Esophagus (tissue), 2 donors: ENCODE measurements around the gene UBXN7. TPM values are rescaled to one million over a fixed set of nuclear protein-coding genes. Genes with fewer than 3 reads are reported as not detected.
"Not testable (repeated sequence)": the region's sequence is repeated elsewhere in the genome, so short reads cannot be mapped to it uniquely, and the experiment has no call there.

Experiments
- H3K27ac ChIP-seq, 2 donors: one replicate each; pipeline ENCODE4 v1.5.1; 2013; ENCODE audit warnings: low read depth in 2 of 2, mild to moderate bottlenecking in 2 of 2, inconsistent platforms in 1 of 2, low read length in 1 of 2, moderate library complexity in 1 of 2
- H3K27me3 ChIP-seq, 2 donors: one replicate each; pipeline ENCODE4 v1.6.1; 2013; ENCODE audit warnings: low read length in 2 of 2, control low read depth in 1 of 2, mild to moderate bottlenecking in 1 of 2; ENCODE audit not compliant: insufficient read depth in 2 of 2, control insufficient read depth in 1 of 2
- H3K36me3 ChIP-seq, 2 donors: one replicate each; pipeline ENCODE4 v1.6.1; 2013; ENCODE audit warnings: low read length in 1 of 2; ENCODE audit not compliant: control insufficient read depth in 2 of 2, insufficient read depth in 2 of 2
- H3K4me1 ChIP-seq, 2 donors: one replicate each; pipeline ENCODE4 v1.6.1; 2013; ENCODE audit warnings: low read length in 1 of 2; ENCODE audit not compliant: control insufficient read depth in 2 of 2, insufficient read depth in 2 of 2
- H3K4me3 ChIP-seq, 2 donors: one replicate each; pipeline ENCODE4 v1.5.1; 2013; ENCODE audit warnings: low read length in 2 of 2, mild to moderate bottlenecking in 2 of 2, low read depth in 1 of 2, moderate library complexity in 1 of 2
- H3K9me3 ChIP-seq, 2 donors: one replicate each; pipeline ENCODE4 v1.6.1; 2013; ENCODE audit warnings: mild to moderate bottlenecking in 2 of 2, low read depth in 1 of 2, low read length in 1 of 2, moderate library complexity in 1 of 2; ENCODE audit not compliant: control insufficient read depth in 2 of 2, insufficient read depth in 1 of 2
- WGBS, 2 donors: extraction: QIAGEN DNeasy Blood & Tissue Kit; methylation state at CpG; one replicate each; pipeline ENCODE4 v1.1.7; 2013; 5-methylcytosine and 5-hydroxymethylcytosine counted together
- polyA plus RNA-seq, 2 donors: library from polyadenylated mRNA; stranded (reverse); fragments of 200-250 nt; gene quantifications; one replicate each; pipeline ENCODE4 v1.2.3, GENCODE V29; 2013
- donor health status: healthy with polysubstance abuse.
- donor health status: Bipolar disorder and iron deficiency.

UBXN7 gene
- polyA plus RNA-seq, 2 donors: 3.8 to 10.2 TPM

DNA sequence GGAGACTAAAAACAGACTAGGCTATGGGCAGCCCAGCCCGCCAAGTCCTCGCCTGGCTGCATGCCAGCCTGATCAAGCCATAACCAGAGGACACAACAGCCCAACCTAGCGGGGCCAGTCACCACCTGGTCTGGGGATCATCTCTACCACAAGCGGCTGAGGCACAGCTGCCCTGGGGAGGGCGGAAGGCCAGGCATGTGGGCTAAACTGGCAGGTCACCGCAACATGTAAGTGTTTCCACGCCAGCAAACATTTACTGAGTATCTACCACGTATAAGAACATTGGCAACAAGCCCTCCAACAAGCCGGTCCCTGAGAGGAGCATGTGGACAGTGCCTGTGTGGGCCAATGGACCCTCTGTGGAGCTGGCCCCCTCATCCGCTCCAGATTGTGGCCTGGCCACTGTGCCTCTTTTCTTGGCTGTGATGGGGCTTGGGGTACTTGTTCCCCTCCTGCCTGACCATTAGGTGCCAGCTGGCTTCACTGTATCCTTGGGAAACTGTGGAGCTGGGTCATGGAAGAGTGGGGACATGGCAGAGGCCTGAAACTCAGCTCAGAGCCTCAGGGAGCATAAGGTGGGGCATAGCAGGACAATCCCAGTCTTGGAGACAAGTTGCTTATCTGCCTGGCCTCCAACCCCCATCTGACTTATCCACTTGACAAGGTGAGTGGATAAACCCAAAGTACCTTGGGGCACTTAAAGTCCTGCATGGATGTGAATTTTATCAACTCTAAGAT lies 9.0 kb downstream of the UBXN7 start:
- H3K27me3 ChIP-seq: no peaks in the 10 kb centered on the region
- no peaks in the 10 kb centered on the region for H3K36me3 ChIP-seq
- H3K4me1 ChIP-seq: peaks cover 4 to 7% of the 10 kb centered on the region in 2 donors
- H3K27ac ChIP-seq: peak overlapping the region in 1 of 2 donors; percentile 26
- no peaks in the 10 kb centered on the region for H3K9me3 ChIP-seq
- H3K4me3 ChIP-seq: no peak overlapping the region
- 65 to 68% methylated on average over 10 of the region's 10 CpGs for WGBS, 2 donors

DNA sequence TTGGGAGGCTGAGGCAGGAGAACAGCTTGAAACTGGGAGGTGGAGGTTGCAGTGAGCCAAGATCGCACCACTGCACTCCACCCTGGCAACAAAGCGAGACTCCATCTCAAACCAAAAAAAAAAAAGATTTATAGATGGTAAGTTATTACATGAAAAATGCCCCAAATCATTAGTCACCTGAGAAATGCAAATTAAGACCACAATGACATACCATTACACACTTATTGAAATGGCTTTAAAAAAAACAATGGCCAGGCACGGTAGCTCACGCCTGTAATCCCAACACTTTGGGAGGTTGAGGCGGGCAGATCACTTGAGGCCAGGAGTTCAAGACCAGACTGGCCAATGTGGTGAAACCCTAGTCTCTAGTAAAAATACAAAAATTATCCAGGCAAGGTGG lies 10.6 kb downstream of the UBXN7 start:
- WGBS, 2 donors: 87 to 88% methylated on average over 5 of the region's 5 CpGs
- not testable (repeated sequence) for H3K4me1 ChIP-seq, H3K9me3 ChIP-seq, H3K4me3 ChIP-seq, H3K27me3 ChIP-seq, H3K27ac ChIP-seq, H3K36me3 ChIP-seq

DNA sequence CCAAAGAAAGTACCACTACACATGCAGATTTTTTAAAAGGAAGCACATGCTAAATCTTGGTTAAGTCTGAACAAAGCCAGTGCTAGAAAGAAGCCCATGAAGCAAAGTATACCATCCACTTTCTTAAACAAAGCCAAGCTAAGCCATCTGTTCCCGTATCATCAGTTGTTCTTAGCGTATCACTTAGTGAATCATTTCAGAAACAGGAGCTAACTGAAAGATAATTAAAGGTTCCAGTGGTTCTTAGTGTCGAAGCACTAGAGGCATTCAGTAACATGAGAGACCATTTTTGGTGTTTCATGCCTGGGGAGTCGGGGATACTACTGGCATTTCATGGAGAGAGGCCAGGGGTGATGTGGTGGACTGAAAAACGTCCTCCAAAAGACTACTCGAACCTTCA lies 12.8 kb downstream of the UBXN7 start:
- H3K4me3 ChIP-seq: no peak overlapping the region
- H3K9me3 ChIP-seq: no peaks in the 10 kb centered on the region
- no peak overlapping the region for H3K27ac ChIP-seq
- no peaks in the 10 kb centered on the region for H3K36me3 ChIP-seq
- peaks cover 4 to 9% of the 10 kb centered on the region in 2 donors for H3K4me1 ChIP-seq
- WGBS, 2 donors: 86 to 88% methylated on average over 6 of the region's 6 CpGs
- no peaks in the 10 kb centered on the region for H3K27me3 ChIP-seq

DNA sequence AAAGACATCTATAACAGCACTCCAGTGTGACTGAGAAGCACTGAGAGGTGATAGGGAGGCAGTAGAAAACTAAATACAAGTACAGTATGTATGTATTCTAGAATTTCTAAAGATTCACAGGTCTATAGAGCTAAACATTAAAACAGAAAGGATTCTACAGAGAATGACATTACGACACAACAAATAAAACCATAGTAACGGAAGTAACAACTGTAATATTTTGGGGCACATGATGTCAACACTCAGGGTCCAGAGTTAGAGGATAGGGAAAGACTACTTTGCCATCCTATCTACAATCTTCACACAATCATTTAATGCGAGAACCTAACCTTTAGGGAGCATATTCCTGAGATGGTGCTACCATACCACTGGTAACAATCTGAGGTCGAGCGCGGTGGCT lies 13.6 kb downstream of the UBXN7 start:
- WGBS, 2 donors: 93 to 94% methylated on average over 6 of the region's 6 CpGs
- H3K27me3 ChIP-seq: no peaks in the 10 kb centered on the region
- H3K4me1 ChIP-seq: peaks cover 4 to 9% of the 10 kb centered on the region in 2 donors
- H3K4me3 ChIP-seq: no peak overlapping the region
- H3K36me3 ChIP-seq: no peaks in the 10 kb centered on the region
- no peaks in the 10 kb centered on the region for H3K9me3 ChIP-seq
- H3K27ac ChIP-seq: no peak overlapping the region

DNA sequence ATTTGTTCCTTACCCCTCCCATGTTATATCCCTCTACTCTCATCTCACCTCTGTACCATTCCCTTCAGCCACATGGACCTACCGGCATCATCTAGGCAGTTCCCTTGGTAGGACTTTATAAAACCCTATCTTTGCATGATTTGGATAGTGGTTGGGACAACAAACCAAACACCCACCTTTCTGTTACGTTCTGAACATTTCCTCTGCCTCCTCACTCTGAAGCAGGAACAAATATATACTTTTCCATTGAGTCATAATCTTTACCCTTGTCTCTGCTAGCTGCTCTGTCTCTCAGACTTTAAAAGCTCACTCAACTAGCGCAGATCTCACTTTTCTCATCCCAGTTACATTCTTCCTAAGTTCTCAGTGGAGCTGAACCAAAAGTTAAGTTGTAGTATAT lies 17.8 kb downstream of the UBXN7 start:
- H3K4me1 ChIP-seq: peaks cover 0 to 2% of the 10 kb centered on the region in 2 donors
- H3K9me3 ChIP-seq: no peaks in the 10 kb centered on the region
- H3K4me3 ChIP-seq: no peak overlapping the region
- no peaks in the 10 kb centered on the region for H3K36me3 ChIP-seq
- H3K27me3 ChIP-seq: no peaks in the 10 kb centered on the region
- 79% methylated on average over 3 of the region's 3 CpGs for WGBS, 2 donors
- no peak overlapping the region for H3K27ac ChIP-seq

DNA sequence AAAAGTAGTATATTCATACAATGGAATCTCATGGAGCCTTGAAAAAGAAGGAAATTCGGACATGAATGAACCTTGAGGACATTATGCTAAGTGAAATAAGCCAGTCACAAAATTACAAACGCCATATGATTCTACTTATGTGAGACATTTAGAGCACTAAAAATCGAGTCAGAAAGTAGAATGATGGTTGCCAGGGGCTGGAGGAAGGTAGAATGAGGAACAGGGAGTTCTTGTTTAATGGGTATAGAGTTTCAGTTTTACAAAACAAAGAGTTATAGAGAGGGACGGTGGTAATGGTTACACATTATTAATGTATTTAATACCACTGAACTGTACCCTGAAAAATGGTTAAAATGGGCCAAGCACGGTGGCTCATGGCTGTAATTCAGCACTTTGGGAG lies 19.5 kb downstream of the UBXN7 start:
- Histone ChIP-seq H3K27me3 (no peaks in the 10 kb centered on the region), H3K4me3 (no peak overlapping the region), H3K36me3 (no peaks in the 10 kb centered on the region), H3K27ac (no peak overlapping the region), H3K4me1 (no peaks in the 10 kb centered on the region), H3K9me3 (no peaks in the 10 kb centered on the region)
- 85 to 87% methylated on average over 5 of the region's 5 CpGs for WGBS, 2 donors

DNA sequence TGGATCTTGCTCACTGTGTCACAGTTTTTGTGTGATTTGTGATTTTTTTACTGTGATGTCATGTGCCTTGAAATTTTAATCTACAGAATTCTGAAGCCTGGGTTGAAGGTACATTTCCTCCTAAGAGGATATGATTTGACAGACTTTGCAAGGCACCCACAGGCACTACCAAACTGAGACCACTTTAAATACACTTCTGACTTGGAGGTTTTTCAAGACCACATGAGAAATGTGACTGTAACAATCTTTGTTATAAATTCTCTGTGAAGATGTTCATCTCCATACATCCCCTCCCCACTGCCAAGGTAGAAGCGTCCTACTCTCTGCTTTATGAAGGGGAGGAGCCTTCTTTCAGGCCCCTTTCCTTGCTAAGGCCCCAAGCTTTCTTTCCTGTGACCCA lies 22.8 kb downstream of the UBXN7 start:
- H3K36me3 ChIP-seq: peaks cover 0 to 2% of the 10 kb centered on the region in 2 donors
- H3K27ac ChIP-seq: no peak overlapping the region
- H3K4me3 ChIP-seq: no peak overlapping the region
- 90 to 96% methylated on average over 1 of the region's 1 CpG for WGBS, 2 donors
- H3K4me1 ChIP-seq: no peaks in the 10 kb centered on the region
- no peaks in the 10 kb centered on the region for H3K9me3 ChIP-seq
- no peaks in the 10 kb centered on the region for H3K27me3 ChIP-seq

DNA sequence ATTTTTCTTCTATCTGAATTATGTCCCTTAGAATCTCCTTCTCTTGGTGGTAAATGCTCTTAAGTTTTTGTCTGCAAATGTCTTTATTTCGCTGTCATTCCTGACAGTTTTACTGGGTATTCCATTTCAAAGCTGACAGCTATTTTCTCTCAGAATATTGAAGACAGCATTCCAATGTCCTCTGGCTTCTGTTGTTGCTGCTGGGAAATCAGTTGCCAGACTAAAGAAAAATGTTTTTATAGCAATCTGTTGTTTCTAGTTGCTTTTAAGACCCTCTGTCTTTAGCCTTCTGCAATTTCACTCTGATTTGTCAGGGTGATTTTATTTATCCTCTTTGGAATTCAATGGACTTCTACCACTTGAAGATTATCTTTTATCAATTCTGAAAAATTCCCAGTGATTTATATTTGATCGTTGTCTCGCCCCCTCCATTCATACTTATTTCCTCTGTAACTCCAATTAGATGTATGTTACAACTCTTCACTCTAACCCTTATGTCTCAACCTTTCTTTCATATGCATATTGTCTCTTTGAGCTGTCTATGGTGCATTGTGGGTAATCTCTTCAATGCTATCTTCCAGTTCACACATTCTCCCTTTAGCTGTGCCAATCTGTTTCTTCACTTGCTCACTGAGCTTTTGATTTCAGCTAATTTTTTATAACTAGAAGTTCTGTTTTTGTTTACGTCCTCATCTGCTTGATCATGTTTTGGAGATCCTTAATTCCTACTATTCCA lies 23.5 kb downstream of the UBXN7 start:
- 98% methylated on average over 4 of the region's 4 CpGs for WGBS, 2 donors
- H3K27ac ChIP-seq: no peak overlapping the region
- peaks cover 0 to 2% of the 10 kb centered on the region in 2 donors for H3K36me3 ChIP-seq
- no peaks in the 10 kb centered on the region for H3K4me1 ChIP-seq
- H3K27me3 ChIP-seq: no peaks in the 10 kb centered on the region
- no peaks in the 10 kb centered on the region for H3K9me3 ChIP-seq
- H3K4me3 ChIP-seq: no peak overlapping the region

DNA sequence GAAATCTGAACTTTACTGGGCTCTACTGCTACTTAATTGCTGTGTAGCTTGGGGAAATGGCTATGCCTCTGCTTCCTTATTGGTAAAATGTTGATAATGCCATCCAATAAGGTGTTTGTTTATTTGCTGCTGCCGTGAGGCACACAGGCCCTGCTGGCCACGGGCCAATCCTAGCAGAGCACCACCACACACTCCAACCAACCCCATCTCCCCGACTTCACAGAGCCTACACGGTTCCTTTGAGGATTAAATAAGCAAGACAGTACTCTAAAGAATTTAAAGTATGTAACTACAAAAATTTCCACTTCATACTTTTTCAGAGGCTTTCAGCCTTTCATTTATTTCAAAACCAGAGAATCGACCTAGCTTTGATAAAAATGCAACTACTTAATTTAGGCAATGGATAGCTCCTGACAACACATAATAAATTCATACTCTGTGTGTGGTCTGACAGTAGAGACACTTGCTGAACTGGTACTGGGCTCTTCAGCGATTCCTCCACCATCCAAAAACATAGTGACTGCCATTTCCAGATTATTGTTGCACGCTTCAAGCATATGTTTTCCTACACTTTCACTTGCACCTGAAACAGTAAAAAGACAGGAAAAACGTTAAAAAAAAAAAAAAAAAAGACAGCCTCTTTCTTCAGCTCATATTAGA lies 25.3 kb downstream of the UBXN7 start:
- no peaks in the 10 kb centered on the region for H3K4me1 ChIP-seq
- H3K27ac ChIP-seq: no peak overlapping the region
- H3K9me3 ChIP-seq: no peaks in the 10 kb centered on the region
- no peak overlapping the region for H3K4me3 ChIP-seq
- no peaks in the 10 kb centered on the region for H3K27me3 ChIP-seq
- peaks cover 0 to 2% of the 10 kb centered on the region in 2 donors for H3K36me3 ChIP-seq
- 61 to 71% methylated on average over 8 of the region's 8 CpGs for WGBS, 2 donors
